Eye (tissue), 1 donor: ENCODE measurements around the gene ZBTB5.
A peak's percentile ranks its signal among the peaks of the same experiment; 100 is the strongest.
"Not testable (repeated sequence)": the region's sequence is repeated elsewhere in the genome, so short reads cannot be mapped to it uniquely, and the experiment has no call there.

Source experiments
- DNase-seq: peaks from one replicate; pipeline ENCODE4 v3.0.0-alpha.2; 2015

The ZBTB5 gene, protein sequence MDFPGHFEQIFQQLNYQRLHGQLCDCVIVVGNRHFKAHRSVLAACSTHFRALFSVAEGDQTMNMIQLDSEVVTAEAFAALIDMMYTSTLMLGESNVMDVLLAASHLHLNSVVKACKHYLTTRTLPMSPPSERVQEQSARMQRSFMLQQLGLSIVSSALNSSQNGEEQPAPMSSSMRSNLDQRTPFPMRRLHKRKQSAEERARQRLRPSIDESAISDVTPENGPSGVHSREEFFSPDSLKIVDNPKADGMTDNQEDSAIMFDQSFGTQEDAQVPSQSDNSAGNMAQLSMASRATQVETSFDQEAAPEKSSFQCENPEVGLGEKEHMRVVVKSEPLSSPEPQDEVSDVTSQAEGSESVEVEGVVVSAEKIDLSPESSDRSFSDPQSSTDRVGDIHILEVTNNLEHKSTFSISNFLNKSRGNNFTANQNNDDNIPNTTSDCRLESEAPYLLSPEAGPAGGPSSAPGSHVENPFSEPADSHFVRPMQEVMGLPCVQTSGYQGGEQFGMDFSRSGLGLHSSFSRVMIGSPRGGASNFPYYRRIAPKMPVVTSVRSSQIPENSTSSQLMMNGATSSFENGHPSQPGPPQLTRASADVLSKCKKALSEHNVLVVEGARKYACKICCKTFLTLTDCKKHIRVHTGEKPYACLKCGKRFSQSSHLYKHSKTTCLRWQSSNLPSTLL

DNA sequence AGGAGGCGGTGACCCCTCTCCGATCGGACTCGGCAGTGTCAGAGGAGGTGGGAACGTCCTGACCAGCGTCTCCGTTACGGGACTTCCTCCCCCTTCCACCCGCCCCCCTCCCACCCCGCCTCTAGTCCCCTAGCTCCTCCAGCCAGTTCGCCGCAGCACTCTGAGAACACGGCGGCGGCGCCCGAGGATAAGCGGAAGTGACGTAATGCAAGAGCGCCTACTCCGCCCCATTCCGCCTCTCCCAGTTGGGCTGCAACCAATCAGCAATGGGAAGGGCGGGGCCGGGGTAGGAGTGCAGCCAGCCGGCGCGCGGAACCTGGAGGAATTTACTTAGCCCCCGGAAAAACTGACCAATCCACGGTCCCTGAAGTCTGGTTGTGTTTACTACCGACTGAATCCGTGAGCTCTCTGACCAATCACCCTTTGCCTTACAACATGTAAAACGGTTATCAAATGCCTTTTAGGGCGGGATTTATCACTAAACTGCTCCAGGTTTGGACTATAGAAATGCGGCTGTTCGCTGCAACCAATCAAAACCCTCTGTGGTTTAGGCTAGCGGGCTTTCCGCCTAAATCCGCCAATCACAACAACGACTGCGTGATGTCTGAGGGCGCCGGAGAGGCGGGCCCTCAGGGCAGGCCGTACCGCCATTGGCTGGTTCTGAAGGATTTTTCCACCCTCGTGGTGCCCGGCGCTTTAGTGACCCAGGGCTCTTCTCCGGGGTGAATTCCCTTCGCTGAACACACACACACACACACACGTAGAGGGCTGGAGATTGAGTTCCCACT is at the start of gene ZBTB5:
TSS of gene ZBTB5 (minus strand) at position 202 of the 788 bp plus-strand sequence. CDS start 22,899 bp downstream, outside the sequence.
- DNase-seq = peak; percentile 100

DNA sequence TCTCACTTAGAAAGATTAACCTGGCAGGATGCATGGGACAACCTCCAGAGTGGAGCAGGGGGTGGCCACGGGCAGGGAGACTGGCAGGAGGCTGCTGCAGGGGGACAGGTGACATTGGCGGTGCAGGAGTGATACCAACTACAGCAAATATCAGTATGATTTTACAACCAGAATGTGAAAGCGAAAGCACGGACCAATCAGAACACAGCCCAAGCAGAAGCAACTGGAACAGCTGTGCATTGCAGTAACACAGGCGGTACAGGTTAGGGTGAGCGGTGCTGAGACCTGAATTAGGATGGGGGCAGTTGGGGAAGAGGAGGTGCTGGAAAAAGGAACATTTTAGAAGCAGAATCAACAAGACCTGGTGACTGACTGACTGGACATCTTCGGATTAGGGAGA is 49.7 kb upstream of the ZBTB5 start:
- DNase-seq = no peak

DNA sequence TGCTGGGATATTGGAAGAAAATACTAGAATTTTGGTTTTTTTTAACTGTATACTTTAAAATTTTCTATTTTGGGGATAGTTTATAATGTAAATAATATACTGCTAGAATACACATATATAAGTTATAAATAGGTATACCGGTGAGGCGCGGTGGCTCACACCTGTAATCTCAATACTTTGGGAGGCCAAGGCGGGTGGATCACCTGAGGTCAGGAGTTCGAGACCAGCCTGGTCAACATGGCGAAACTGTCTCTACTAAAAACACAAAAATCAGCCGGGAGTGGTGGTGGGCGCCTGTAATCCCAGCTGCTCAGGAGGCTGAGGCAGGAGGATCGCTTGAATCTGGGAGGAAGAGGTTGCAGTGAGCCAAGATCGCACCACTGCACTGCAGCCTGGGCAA is 49.2 kb upstream of the ZBTB5 start:
- not testable (repeated sequence) for DNase-seq

DNA sequence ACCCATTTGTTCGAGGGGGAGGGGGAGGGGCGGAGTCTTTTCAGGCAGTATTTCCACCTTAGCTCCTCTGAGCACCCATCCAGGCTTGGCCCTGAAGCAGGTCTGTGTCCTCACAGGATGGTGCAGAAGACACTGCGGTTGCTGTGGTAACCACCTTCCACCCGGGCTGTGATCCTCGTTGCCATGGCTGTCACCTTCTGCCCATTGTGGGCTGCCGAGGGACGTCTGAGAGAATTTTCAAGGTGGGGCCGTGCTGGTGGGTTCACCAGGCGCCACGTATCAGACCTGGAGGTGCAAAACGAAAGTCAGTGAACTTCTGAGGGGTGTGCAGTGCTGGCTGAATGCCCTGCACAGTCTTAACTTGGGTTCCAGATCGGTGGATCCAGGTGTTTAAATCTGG is 47.2 kb upstream of the ZBTB5 start:
- DNase-seq = no peak

DNA sequence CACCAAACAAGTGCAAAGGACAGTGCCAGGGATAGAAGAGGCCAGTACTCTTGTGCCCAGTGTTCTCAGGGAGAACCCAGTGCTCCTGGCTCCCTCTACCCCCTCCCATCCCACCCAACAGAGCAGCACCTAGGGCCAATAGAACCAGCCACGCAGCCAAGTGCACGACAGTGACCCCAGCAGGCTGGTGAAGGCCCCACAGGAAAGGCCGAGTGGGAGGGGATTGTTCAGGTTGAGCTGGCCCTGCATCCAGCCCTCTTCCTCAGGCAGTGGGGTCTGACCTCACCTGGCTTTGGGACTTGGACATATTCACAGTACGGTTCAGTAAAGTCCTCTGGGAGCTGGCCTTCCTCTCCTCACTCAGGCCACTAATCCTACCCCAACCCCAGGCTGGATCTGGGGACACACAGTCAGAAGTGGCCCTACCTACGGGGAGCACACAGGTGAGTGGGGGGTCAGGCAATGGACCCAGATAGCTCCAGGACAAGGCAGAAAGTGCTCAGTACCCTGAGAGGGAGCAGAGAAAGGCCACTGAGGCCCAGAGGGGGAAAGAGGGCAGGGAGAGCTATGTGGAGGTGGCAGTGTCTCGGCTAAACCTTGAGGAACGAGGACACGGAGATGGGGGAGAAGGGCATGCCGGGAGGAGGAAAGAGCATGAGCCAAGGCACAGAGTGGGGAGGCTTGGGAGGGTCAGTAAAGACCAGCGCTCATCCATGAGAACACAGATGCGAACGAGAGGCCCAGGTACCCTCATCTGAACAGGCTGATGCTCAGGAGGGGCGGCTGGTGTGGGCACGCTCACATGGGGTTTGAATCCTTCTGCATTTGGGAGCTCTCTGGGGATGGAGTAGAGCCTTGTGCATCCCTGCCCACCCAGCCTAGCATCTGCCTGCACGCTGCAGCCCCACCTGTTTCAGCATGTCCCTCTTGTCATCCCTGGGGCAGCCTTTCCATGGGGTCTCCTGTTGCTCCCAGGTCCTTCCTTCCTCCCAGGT is 46.1 kb upstream of the ZBTB5 start:
- DNase-seq = no peak

DNA sequence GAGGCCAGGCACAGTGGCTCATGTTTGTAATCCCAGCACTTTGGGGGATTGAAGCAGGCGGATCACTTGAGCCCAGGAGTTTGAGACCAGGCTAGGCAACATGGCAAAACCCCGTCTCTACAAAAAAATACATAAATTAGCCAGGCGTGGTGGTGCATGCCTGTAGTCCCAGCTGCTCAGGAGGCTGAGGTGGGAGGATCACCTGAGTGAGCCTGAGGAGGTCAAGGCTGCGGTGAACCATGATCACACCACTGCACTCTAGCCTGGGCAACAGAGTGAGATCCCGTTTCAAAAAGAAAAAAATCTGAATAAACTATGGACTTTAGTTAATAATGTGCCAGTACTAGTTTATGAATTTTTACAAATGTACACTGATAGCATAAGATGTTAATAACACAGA is 44.8 kb upstream of the ZBTB5 start:
- DNase-seq = not testable (repeated sequence)

DNA sequence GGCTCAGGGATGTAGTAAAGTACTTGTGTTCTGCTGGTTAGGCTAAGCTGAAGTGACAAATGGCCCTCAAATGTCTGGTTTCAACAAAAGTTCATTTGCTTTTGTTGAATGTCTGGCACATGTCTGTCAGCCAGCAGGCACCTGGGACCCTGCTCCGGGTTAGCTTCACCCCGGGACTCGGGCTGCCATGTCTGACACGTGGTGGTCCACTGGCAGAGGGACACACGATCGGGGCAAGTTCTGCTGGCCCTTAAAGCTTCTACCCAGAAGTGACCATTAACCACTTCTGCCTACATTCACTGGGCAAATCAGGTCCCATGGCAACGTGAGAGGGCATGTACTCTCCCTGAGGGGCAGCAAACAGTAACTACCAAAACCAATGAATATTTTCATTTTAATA is 44.3 kb upstream of the ZBTB5 start:
- DNase-seq = no peak

DNA sequence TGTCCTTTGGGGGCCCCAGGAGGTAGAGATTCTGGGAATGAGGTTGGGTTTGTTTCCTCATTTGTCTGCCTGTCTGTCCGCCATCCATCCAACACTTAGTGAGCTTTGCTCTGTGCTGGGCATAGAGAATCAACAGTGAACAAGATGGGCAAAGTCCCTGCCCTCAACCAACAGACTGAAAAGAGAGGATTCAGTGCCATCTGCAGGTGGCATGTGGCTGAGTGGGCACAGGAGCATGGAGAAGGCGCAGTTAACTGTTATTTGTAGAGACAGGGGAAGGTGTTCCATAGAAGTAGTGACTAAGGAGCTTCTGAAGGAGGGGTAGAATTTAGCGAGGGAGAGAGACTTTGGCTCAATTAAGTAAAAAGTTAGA is 43.6 kb upstream of the ZBTB5 start:
- no peak for DNase-seq

DNA sequence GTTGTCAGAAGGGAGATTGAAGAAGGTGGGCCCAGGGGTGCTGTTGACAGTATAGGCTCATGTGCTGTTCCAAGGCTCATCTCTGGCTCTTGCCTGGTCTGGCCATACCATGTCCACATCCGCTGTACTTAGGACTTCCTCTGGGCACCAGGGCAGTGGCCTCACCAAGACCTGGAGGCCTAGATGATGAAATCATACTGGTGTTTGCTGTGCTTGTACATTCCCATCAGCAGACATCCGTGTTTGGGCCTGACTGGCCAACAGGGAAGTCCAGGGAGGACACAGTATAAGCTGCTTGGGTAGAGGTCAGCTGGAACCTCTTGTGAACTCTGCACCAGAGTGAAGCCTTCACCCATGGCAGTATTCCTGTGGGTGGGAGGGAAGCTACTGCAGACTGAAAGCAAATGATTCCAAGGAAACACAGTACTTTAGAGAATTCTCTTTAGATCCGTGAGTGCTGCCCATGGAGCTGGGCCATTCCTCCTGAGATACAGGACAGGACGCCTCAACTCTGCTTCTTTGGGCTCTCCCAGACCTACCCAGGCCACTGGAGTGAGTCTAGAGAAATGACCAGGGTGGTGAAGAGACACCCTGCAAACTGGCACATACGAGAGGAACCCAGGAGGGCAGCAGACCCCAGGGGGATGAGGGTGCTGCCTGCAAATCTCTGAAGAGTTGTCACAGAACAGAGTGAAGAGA is 43.0 kb upstream of the ZBTB5 start:
- DNase-seq = no peak

DNA sequence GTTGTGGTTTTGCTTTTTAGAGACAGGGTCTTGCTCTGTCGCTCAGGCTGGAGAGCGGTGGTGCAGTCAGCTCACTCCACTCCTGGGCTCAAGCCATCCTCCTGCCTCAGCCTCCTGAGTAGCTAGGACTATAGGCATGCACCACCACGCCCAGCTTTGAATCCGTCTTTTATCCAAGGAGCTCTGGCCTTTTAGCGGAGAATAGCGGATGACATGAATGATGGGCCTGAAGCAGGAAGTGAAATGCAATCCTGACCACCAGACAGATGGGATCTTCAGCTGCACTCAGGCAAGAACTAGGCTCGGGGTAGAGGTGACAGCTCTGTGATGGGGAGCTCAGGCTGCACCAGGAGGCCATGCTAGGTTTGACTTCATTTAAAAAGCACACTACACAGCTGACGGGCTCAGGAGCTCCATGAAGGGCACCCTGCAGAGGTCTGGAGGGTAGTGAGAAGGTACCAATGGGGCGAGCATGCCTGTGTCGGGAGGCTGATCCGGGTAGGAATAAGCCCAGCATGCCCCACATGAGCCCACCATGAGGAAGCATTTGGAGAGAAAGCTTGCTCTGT is 42.4 kb upstream of the ZBTB5 start:
- no peak for DNase-seq

DNA sequence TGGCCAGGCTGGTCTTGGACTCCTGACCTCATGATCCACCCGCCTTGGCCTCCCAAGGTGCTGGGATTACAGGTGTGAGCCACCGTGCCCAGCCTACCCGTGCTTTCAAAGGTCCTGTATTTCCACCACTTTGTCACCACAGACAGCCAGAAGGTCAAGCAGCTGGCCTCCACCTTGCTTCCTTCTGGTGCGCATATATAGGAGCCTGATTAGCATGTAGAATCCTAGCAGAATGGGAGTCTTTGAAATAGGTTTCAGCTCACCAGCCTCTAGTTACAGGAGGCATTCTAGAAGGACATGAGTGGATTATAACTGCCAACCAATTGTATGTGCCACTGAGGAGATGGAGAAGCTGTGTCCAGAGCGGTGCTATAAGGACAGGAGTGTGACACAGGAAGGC is 39.4 kb upstream of the ZBTB5 start:
- DNase-seq = no peak

DNA sequence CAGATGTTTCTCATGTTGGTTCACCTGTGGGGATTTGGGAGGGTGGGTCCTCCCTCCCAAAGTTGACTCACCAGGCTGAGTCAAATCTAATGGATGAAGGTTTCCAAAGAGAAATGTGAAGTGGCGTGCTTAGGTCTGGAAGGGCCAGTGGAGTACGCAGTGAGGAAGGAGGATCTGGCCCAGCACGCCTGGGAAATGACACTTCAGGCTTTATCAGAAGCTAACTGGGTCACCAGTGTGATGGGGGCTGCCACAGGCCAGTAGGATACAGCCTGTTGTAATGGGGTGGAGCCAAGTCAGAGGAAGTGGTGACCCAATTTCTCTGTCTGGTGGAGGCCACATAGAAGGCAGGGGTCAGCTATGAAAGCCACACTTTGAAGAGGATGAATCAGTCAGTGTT is 38.5 kb upstream of the ZBTB5 start:
- DNase-seq = peak; percentile 58

DNA sequence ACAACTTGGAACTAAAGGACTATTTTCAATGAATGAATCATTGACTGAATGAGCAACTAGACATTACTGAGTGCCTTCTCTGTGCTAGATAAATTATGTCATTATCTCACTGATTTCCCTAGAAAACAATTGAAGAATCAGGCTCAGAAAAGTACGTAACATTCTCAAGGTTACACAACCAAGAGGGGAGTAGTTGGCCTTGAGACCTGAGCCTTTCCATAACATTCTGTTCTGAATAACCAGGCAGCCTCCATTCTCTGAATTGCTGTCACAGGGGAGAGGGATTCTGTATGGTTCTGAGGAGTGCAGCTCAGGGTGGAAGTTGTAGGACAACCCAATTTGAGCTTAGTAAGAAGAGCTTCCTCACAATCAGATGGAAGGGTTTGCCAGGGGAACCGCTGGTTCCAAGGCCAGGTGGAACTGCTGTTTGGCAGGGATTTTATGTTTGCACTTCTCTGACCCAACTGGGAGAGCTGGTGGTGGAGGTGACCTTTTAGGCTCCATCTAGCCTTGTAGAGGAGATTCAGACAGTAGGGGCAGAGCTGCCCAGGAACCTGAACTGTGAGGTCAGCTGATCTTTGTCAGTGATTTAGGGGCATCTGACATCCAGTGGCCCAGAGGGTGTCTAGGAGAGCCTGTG is 36.8 kb upstream of the ZBTB5 start:
- DNase-seq = no peak

DNA sequence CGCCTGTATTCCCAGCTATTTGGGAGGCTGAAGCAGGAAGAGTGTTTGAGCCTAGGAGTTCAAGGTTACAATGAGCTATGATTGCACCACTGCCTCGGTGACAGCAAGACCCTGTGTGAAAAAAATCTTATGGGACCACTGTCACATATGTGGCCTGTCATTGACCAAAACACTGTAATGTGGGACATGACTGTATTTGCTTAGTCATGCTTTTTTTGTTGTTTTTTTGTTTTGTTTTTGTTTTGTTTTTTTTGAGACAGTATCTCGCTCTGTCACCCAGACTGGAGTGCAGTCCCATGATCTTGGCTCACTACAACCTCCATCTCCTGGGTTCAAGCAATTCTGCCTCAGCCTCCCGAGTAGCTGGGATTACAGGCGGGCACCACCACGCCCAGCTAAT is 34.0 kb upstream of the ZBTB5 start:
- no peak for DNase-seq

DNA sequence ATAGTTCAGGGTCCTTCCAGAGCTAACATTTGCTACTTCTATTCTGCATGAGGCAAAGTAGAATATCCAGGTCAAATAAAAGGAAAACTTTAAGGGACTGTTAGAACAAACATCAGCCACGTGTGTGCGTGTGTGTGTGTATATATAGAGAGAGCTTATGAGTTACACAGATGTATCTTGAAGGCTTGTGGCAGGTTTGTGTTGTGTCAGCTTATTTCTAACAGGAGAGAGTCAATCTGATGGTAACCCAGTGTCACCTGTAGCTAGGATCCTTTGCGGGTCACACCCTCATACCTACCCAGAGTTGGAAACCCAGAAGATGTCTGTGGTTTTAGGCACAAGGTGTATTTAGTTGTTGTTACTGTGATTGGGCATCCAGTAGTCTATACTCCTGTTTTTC is 33.2 kb upstream of the ZBTB5 start:
- no peak for DNase-seq

DNA sequence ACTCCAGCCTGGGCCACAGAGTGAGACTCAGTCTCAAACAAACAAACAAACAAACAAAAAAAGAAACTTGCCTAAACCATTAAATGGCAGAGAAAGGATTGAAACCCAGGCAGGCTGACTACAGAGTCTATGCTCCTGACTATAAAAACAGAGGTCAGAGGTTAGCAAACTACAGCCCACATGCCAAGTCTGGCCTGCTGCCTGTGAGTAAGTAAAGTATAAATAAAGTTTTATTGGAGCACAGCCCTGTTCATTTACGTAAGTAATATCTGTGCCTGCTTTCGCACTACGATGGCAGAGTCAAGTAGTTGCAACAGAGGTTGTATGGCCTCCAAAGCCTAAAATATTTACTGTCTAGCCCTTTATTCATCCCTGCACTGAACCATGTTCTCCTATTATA is 32.1 kb upstream of the ZBTB5 start:
- no peak for DNase-seq

DNA sequence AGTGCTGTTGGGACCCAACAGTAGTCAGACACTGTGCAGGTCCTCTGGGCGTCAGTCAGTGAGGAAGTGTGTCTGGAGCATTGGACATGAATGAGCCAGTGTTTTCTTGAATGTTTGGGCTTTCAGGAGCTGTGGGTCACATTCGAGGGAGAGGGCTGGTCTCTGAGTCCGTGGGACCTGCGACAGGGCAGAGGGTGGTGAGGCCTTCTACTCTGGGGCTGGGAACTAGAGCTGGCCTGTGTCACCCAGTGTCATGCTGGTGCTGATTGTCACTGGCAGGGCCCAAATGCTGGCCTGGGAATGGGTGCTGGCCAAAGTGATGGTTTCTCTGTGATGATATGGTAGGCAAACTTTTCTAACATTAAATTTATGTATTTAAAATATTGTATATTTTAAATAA is 30.8 kb upstream of the ZBTB5 start:
- DNase-seq = no peak

DNA sequence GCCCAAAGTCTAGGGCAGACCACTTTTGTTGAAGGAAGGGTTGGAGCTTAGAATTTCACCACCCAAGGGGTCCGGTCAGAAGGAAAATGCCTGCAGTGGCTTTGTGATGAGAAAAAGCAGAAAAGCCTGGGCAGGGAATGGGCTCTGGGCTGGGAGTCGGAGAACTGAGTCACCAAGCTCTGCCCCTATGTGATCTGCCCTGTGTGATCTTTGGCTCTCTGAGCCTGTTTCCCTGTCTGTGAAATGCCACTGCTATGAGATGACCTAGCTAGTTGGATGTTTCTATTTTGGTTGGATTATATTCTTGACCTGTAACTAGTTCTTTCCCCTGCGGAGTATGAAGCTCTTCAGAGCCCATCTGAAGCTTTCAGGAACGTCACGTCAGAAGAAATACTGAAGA is 30.3 kb upstream of the ZBTB5 start:
- DNase-seq = no peak

DNA sequence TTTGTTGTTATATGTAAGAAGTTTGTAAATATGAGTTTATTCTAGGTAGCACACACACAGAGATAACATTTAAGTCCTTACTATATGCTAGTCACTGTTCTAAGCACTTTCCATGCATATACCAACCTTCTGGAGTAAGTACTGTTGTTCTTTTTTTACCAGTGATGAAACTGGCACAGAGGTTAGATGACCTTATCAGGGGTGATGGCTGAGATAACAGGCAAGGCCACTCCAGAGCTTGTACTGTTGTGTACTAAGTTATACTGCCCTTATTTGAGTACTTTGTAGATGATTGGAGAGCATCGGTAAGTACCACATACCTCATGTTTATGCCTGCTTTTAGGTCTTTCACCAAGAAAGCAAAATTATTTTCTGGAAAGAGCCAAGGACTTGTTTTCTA is 26.7 kb upstream of the ZBTB5 start:
- no peak for DNase-seq

DNA sequence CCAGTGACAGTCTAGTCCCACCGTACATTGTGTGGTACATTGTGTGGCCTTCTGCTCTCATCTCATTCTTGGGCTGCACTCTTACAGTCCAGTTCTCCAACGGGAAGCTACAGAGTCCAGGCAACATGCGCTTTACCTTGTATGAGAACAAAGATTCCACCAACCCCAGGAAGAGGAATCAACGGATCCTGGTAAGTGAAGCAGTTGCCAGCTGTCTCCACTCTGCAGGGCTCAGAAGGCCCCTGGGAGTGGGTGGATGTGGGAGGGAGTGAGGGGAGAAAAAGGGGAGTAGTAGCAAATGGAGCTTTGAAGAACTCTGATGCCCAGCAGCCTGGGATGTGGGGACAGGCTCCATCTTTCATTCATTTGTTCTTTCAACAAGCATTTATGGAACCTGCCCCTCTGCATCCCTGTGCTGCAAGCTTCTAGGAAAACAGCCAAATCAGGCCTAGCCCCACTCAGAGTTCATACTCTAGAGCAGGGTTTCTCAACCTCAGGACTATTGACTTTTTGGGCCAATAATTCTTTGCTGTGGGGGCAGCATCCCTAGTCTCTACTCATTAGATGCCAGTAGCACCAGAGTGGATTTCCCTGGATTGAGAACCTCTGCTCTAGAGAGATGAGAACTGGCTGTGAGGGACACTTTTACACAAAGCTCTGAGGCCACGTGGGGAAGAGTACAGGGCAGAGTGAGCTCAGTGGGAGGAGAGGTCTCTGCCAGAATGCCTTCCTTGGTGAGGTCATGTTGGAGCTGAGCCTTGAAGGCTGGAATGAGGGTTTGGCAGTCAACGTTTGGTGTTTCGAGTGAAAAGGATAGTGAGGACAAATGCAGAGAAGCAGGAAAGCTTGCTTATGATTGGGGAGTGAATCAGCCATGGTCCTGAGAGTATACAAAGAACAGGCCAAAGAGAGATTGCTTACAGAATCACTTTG is 21.6 kb upstream of the ZBTB5 start:
- peak; percentile 52 for DNase-seq
